Measurements from ENCODE around the gene GSK3A.

GSK3A gene

DNA sequence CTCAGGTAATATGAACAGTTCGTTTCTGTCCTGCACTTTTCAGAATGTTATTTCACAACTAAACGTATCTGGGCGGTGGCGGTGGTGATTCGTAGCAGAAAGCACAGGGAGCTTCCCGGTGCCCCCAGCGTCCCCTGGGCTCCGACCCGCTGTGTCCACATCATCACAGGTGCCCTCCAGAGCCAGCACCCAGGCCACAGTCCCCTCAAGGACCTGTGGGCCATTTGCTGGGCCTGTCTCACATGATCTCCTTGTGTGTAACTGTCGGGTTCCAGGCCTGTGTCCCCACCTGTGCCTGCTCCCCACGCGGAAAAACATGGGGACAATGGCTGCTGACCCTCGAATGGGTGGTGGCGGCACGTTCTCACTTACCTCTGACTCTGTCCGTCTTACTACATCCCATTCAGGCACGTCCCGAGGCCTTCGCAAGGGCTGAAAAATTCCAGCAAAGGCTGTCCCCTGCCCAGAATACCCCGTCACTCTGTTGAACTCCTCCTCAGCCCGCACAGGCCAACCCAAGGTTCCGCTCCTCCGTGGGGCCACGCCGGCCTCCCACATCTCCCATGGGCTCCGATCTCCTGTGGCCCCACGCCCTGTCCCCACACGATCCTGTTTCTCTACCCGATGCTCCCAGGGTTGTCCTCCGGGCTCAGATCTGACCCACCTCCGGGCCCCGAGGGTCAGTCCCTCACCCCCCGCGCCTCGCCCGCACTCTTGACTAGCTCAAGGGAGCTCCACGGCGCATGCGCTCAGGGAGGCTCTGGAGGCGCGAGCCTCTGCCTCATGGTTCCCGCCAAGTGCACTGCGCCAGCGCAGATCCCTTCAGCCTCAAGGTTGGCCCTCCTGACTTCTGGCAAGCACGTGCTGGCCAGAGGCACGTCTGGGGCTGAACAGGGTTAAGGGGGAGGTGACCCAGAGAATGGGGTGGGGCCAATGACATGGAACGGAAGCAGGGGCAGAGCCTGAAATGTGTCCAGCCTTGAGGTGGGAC, 46.1 kb downstream of the GSK3A start:
- no peak for DNase-seq

- no peak for DNase-seq
Observed at GRCh38 chr19:42193706-42194105, 48.7 kb downstream of the GSK3A start.

DNA sequence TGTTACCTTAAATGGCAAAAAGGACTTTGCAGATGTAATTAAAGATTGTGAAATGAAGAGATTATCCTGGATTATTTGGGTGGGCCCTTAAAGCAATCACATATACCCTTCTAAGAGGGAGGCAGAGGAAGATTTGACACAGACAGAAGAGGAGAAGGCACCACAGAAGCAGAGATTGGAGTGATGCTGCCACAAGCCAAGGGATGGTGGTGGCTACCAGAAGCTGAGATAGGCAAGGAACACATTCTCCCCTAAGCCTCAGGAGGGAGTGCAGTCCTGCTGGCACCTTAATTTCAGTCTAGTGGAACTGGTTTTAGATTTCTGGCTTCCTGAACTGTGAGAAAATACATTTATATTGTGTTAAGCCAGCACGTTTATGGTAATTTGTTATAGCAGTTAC, 49.1 kb downstream of the GSK3A start:
- no peak for DNase-seq

DNA sequence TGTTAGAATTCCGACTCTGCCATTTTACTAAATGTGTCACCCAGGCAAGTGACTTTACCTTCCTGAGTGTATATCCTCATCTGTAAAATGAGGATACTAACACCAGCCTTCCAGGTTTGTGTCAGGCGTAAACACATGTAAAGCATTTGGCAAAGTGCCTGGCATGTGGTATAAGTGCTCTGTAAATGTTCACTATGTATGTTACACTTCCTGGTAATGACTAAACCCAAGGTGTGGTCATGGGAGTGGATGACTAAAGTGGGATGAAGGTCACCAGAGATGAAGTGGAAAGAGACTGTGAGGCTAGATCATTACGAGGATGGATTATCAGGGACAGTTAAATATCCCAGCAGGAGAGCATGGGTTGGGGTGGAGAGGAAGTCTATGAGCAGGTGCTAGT, 50.5 kb downstream of the GSK3A start:
- no peak for DNase-seq

- DNase-seq: no peak
Observed at GRCh38 chr19:42191330-42191729, 51.1 kb downstream of the GSK3A start.

GRCh38 chr19:42189133-42189532, 53.3 kb downstream of the GSK3A start:
- no peak for DNase-seq

- DNase-seq: no peak
Observed at GRCh38 chr19:42188665-42189064, 53.7 kb downstream of the GSK3A start.

DNA sequence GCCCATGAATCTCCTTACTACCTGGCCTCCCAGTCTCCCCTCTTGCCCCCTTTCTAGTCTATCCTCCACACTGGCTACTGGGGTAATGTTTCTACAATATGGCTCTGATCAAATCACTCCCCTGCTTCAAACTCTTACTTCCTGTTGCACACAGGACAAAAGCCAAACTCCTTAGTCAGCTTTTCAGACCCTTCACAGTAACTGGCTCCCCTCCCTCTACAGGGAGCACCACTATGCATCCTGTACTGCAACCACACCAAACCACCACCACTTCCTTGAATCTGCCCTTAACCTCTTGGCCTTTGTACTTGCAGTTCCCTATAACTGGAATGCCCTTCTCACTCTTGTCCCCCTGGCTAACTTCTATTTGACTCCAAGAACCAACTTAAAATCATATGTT, 57.1 kb downstream of the GSK3A start:
- peak; percentile 31 for DNase-seq

GRCh38 chr19:42184401-42184861, 58.0 kb downstream of the GSK3A start:
- peak; percentile 60 for DNase-seq
